Activated CD8-positive, alpha-beta memory T cell treated with anti-CD3 and anti-CD28 coated beads for 36 hours (primary cell): ENCODE measurements around the gene AGTR1. TPM values are rescaled to one million over a fixed set of nuclear protein-coding genes. Genes with fewer than 3 reads are reported as not detected.
"Not testable (repeated sequence)": the region's sequence is repeated elsewhere in the genome, so short reads cannot be mapped to it uniquely, and the experiment has no call there.

Source experiments
- CTCF ChIA-PET: fragments of 350-600 bp; sonication (Branson Sonifier 250); formaldehyde crosslinking; loops from one replicate; lab custom pipeline; 2021; ENCODE audit warnings: antibody characterized with exemption; lab: Charles Lee
- POLR2A ChIA-PET: fragments of 350-600 bp; sonication (Branson Sonifier 250); formaldehyde crosslinking; loops from one replicate; lab custom pipeline; 2021; ENCODE audit warnings: antibody characterized with exemption; lab: Charles Lee
- total RNA-seq, 2 experiments: library from RNA; stranded (reverse); gene quantifications; one replicate each; pipeline ENCODE4 v1.2.3, GENCODE V29; 2021

The AGTR1 gene
- total RNA-seq, 2 experiments from 2014 or later: not detected

DNA sequence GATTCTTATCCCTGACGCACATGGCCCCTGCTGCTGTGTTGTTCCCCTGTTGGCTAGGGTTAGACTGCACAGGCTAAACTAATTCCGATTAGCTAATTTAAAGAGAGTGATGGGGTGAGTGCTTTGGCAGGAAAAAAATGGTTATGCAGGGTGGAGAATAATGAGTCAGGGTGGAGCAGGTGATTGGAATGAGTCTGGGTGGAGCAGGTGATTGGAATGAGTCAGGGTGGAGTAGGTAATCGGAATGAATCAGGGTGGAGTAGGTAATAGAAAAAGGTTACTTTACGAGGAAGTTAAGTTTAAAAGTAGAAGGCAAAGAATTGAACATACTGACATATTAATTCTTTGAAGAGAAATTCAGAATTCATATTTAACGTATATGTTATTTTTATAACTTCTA, 55.7 kb downstream of the AGTR1 start:
- CTCF ChIA-PET, POLR2A ChIA-PET: not testable (repeated sequence)

DNA sequence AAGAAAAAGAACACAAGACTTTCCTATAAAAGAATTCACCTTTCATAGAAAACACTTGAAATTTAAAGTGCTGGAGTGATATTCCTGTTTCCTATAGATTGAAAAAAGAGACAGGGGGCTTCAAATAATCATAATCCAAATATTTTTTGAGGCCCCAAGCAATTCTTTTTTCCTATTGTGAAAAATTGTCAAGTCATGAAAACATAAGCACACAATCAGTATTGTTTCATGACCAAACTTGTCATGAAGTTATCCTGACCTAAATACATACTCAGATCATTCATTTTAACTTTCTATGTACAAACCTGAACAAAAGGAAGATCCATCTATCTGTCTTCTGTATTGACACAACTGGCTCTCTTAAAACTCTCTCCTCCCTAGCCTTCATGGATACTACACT, 57.9 kb downstream of the AGTR1 start:
- ChIA-PET POLR2A (no interaction called here), CTCF (no interaction called here)

DNA sequence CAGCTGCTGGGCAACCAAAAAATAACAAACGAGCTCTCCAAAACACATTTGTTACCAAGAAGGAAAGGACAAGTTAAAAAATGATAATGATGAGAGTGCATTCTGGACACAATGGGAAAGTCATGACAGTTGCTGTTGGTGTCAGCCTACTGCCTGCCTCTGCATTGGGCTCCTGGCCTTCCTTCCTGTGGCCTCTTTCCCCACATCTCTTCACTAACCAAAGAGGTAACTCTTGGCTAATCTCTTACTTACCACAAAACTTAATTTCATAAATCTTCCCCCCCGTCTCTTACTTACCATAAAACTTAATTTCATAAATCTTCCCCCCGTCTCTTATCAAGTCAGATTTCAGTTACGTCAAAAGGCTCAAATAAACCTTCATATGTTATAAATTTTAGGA, 58.6 kb downstream of the AGTR1 start:
- ChIA-PET CTCF (no interaction called here), POLR2A (no interaction called here)

DNA sequence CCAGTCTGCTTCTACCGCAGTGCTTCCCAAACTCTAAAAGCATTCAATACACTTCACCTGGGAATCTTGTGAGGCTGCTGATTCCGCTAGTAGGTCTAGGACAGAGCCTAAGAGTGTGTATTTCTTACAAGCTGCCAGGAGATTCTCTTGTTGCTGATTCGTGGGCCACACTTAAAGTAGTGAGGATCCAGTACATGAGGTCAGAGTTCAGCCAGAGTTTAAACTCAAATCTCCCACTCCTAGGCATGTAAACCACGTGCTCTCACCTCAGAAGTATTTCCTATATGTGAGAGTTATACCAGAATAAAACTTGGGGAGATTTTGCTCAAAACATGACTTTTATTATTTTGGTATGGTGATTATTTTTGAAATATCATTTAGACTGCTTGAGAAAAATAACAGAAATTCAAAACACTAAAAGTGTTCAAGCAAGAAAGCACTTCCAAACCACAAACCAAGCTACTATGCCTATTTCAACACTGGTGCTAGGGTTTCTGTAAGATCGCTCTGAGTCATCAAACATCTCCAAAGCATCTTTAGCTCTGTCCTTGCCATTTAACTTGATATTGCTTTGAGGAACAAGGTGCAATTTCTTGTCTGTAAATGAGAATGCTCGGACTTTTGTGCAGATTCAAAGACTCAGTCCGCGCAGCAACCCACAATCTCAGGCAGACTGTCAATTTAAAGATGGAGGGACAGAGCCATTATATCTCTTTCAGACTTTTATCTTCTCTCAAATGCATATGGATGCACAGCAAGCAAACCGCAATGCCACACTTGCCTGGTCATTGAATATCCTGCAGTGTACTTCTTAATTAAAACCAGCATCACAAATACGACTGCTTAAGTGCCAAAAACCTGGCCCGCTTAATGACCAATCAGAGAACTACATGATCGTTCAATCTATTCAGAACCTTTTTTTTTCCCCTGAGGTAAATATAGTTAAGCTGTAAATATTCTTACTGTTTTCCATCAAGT, 59.8 kb downstream of the AGTR1 start:
- CTCF ChIA-PET: interaction anchor here (1.5 kb wide), 1 partner anchor 21 kb away, joined by 3 read pairs; no protein-coding TSS in a partner anchor
- POLR2A ChIA-PET: no interaction called here

DNA sequence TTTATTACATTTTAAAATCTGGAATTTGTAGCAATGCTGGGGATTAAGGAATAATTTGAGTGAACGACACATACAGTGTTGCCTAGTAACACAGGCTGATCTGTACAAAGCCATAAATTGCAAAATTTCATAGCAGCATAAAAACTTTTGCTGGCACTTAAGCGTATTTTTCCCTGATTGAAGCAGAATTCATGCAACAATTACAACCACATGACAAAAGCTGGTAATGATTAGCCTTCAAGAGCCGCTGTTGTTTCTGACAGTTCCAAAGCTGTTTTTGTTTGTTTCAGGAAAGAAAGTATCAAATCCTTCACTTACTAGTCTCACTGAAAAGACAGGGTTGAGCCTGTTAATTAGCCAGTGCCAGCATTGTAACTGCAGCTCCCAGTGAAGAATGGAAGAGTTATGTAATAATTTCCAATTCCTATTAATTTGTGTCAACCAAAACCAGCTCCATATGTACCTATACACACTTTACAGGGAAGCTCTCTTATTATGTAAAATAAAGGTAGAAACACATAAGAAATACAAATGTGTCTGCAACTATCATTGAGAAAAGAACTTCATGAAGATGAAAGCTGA, 60.7 kb downstream of the AGTR1 start:
- ChIA-PET CTCF (interaction anchor here (1.5 kb wide), 1 partner anchor 22 kb away, joined by 3 read pairs; no protein-coding TSS in a partner anchor), POLR2A (no interaction called here)

DNA sequence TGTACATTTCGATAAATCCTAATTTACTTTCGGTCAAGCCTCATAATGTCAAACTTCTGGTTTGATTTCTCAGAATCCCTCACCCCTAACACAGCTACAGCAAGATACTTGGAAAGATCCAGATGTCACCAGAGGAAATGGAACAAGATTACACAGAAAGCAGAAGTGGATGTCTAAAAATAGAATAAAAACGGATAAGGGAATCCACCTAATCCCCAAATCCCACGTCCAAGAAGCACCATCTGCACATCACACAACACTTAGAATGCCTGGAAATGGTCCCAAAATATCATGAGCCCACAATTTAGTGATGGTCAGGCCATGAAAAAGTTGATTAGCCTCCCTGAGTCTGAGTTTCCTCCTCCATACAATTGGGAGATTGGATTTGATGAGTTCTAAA, 61.7 kb downstream of the AGTR1 start:
- POLR2A ChIA-PET: no interaction called here
- CTCF ChIA-PET: no interaction called here

DNA sequence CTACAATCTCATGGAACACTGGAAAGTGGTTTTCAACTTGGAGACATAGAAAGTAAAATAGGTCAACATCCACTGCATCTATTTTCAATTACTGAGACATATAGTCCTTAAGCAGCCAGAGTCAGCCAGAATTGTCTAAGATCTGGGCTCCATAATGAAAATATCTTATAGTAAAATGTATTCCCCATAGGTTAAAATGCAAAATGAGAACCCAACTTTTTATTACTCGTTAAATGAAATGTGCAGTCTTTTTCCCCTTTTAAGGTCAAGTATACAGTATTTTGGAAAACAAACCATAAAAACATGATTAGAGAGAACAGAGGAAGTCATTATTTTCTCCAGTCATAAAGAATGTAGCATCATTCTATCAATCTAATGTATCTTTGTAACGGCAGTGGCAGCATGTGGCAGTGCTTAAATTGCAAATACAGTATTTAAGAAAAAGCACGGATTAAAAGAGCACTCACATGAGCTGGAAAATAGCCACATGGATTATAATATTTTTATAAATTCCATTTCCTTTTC, 65.5 kb downstream of the AGTR1 start:
- ChIA-PET CTCF (no interaction called here), POLR2A (no interaction called here)

DNA sequence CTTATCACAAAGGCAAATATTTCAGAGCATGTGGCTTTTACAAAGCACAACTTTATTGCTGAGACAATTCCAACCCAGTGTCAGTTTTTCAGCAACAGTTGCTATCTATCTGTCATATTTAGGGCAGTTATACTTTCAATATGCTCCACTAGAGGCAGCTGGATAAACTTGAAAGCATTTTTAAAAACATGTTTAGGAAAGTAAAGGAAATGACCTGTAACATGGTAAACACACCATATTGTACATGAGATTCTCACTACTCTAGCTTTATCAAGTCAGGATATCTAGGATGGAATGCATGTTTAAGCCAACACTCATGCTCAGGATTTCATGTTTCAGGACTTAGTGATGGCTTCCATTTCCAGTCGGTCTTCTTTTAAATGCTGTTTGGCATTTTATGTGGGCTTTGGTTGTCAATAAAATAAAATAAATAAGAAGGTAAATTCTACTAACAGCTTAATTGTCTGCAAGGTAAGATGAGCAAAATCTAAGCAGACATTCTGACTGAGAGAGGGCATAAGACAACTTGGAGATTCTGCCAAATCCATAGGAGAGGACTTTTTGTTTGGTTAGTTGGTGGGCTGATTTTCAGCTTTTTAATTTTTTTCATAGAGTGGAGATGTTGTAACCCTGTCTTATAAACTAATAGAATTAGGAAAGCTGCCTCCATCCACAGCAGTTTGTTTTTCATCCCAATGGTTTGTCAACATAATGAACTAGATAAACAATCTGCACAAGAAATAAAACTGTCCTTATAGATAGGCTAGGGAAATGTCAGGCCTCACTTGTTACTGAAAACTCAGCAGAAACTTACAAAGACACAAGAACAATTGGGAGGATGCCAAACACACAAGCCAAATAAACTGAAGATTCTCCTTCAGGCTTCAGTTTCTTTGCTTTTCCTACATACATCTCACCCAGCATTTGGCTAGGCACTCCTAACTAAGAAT, 66.6 kb downstream of the AGTR1 start:
- ChIA-PET CTCF (no interaction called here), POLR2A (no interaction called here)

DNA sequence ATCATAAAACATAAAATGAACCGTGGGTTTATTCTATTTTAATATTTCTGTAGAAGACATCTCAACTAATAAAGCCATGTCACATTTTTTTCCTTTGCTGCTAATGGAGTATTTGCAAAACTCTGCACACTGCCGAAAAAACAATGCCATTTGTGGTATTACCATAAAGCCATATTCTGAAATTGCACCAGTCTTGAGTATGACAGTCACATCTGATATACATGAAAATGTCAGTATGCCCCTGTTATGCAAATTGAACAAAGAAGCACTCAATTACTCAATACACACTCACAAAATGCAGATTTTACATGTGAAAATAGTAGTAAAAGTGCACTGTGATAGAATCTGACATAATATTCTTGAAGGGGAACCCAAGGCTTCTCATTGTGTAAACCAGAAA, 74.7 kb downstream of the AGTR1 start:
- ChIA-PET CTCF (no interaction called here), POLR2A (no interaction called here)

DNA sequence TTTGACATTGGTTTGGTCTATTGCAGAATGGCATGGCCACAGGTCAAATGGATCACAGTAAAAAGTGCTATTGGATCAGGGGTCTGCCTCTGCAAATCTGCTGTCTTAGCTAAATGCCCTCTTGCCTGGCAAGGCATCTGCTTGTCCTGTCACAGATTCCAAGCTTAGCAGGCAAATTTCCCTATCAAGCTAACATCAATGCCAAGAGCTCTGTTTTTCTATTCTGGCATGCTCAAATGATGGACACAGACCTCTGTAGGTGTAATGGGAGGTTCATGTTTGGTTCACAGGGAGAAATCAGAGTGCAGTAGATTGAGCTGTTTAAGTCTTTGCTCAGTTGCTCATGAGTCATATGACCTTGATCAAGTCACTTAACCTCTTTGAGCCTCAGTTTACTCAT, 75.1 kb downstream of the AGTR1 start:
- CTCF ChIA-PET: no interaction called here
- POLR2A ChIA-PET: no interaction called here

DNA sequence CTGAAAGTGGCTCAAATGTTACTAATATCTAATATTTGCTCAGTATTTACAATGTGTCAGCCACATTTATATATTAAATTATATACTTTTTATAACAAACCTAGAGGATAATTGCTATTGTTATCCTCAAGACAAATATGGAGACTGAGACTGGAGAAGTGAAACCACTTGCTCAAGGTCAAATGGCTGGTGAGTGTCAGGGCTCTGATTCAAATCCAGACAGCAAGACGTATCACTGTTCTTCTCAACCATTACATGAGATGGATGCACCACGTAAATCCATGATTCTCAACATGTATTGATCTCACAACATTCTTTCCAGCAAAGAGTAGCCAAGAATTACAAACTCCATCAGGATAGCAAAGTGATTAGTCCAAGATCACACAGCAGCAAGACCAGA, 76.1 kb downstream of the AGTR1 start:
- ChIA-PET POLR2A (interaction anchor here (0.7 kb wide), 1 partner anchor 27 kb away, joined by 3 read pairs; no protein-coding TSS in a partner anchor), CTCF (no interaction called here)

DNA sequence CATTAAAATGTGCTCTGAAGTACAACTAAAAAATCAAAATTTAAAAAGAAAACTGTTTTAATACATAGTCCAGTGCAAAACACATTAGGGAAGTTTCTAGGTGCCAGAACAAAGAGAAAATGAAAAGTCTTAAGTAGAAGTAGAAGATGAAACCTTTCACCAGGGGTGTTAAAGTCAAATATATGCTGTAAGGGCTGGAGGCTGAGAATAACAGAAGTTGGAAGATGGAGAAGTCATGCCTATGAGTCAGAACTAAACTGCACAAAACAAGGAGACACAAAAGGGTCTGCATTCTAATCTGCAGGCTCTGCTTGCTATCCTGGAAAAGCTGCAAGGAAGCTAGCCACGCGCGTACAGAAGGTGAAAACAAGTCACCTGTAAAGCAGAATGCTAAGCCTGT, 81.2 kb downstream of the AGTR1 start:
- CTCF ChIA-PET: no interaction called here
- POLR2A ChIA-PET: no interaction called here

DNA sequence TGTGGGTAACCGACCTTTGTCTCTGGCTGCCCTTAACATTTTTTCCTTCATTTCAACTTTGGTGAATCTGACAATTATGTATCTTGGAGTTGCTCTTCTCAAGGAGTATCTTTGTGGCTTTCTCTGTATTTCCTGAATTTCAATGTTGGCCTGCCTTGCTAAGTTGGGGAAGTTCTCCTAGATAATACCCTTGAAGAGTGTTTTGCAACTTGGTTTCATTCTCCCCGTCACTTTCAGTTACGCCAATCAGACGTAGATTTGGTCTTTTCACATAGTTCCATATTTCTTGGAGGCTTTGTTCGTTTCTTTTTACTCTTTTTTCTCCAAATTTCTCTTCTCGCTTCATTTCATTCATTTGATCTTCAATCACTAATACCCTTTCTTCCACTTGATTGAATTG, 87.3 kb downstream of the AGTR1 start:
- CTCF ChIA-PET, POLR2A ChIA-PET: not testable (repeated sequence)

DNA sequence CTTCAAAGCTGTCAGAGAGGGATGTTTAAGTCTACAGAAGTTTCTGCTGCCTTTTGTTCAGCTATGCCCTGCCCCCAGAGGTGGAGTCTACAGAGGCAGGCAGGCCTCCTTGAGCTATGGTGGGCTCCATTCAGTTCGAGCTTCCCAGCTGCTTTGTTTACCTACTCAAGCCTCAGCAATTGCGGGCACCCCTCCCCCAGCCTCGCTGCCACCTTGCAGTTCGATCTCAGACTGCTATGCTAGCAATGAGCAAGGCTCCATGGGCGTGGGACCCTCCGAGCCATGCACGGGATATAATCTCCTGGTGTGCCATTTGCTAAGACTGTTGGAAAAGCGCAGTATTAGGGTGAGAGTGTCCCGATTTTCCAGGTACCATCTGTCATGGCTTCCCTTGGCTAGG, 88.5 kb downstream of the AGTR1 start:
- CTCF ChIA-PET, POLR2A ChIA-PET: not testable (repeated sequence)

DNA sequence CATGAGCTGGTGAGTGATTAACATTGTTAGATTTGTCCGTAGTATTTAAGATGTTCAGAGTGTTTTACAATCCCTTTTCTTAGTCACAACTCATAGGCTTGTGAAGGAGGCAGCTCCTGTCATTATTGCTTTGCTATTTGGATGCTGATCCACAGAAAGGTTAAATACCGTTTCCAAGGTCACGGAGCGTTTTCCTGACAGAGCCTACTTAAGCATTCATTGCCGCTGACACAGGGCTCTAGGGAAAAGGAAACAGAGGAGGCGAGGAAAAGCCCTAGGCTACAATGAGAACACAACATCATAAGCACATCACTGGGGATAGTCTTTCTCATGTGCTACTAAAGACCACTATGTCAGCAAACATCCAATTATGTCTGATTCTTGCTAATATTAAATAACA, 91.4 kb downstream of the AGTR1 start:
- ChIA-PET CTCF (no interaction called here), POLR2A (no interaction called here)

DNA sequence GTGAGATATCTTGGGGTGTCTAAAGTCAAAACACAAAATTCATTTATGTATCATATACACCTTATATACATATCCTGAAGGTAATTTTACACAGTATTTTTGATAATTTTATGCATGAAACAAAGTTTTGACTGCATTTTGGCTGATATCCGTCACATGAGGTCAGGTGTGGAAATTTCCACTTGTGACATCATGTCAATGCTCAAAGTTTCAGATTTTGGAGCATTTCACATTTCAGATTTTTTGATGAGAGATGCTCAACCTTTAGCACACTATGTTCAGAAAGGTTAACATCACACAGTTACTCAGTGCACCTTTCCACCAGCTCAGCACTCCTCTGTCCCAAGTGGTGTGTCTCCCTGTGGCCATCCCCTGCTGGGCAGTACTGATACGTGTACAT, 92.2 kb downstream of the AGTR1 start:
- CTCF ChIA-PET: no interaction called here
- POLR2A ChIA-PET: no interaction called here

DNA sequence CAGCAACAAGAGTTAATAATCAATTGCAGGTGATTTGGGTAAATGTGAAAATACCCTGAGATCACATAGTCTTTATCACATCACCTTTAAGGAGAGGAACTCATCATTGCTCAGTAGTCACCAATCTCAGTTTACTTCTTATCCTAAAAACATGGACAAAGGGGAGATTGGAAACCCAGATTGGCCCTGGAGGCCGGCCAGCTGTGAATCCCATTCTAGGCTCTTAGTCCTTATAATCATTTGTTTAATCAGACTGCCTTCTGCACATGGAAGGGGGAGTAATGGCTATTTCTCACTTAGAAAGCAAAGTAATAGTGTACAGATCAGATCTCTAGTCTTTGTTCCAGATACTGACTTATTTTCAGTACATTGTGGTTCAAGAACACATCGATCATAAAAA, 92.7 kb downstream of the AGTR1 start:
- ChIA-PET POLR2A (no interaction called here), CTCF (no interaction called here)

DNA sequence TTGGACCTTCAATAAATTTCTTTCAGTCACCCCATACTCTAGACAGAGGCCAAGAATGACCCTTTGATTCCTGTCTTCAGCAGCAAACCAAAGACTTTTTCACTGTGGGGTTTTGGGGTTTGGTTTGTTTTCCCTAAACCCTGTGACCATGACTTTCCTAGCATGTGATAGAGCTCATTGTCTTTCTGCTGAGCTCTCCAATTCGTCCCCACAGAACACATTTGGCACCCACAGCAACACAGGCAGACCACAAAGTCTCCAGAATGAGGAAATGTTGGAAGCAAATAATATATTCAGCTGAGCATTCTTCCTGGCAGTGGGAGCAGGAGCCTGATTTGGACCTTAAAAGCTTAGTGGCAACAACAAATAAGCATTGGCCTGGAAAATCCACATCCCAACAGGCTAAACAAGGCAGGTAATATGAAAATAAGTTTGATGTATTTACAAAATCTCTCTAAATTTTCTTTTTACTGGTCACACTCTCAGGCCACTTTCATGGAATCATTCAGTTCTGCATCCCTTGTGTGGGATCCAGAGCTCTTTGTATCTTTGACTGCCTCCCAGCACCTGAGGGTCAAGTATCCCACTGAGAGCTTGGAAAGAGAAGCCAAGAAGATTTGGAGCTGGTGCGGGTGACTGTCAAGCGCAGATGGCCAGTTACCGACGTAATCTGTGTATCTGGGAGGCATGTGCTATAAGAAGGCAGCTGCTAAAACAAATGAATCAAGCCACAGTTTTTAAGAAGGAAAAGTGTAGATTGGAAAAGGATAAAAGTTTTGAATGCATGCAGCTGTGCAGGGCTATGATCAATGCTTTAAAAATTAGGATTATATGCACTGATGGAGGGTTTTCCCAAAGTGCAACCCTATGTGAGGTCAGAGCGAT, 93.4 kb downstream of the AGTR1 start:
- CTCF ChIA-PET: no interaction called here
- POLR2A ChIA-PET: no interaction called here

DNA sequence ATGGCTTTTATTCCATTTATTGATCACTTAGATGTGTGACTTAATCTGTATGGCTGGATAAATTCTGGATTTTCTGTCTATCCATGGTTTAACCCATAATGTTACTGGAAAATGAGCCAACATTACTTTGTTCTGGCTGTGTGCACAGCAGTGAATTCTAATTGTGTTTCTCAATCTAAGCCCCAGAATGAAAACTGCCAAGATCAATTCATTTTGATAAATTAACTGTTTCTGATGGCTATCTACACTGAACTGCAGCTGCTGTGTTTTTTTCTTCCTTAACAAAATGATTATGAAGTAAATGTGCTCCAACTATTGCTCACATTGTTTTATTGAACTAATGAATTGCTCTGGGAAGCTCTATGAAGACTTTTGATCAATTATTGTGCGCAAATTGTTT, 94.2 kb downstream of the AGTR1 start:
- ChIA-PET POLR2A (no interaction called here), CTCF (no interaction called here)
